Spleen (tissue), 11 donors: ENCODE measurements around the gene PACSIN1. TPM values are rescaled to one million over a fixed set of nuclear protein-coding genes. Genes with fewer than 3 reads are reported as not detected.

Experiments used
- DNase-seq: peaks from one replicate; pipeline ENCODE4 v3.0.0-alpha.2; 2020
- H3K27ac ChIP-seq, 8 donors: fragments of 200-600 bp; sonication (generic) in 7 of 8; 1 replicate in 4 of 8; 2 replicates in 4 of 8; pipeline versions ENCODE4 v1.5.0 to v1.8.0; 2016 to 2021; ENCODE audit warnings: inconsistent platforms in 4 of 8, mild to moderate bottlenecking in 4 of 8, moderate library complexity in 1 of 8
- H3K27me3 ChIP-seq, 7 donors: fragments of 200-600 bp; sonication (generic) in 6 of 7; replicated peaks in 1 of 7; 1 replicate in 4 of 7; 2 replicates in 3 of 7; pipeline versions ENCODE4 v1.5.0 to v1.8.0; 2016 to 2021; ENCODE audit warnings: inconsistent platforms in 3 of 7, mild to moderate bottlenecking in 1 of 7
- H3K36me3 ChIP-seq, 6 donors: fragments of 200-600 bp; sonication (generic) in 5 of 6; 1 replicate in 4 of 6; 2 replicates in 2 of 6; pipeline versions ENCODE4 v1.5.0 to v1.8.0; 2016 to 2021; ENCODE audit warnings: inconsistent platforms in 2 of 6
- H3K4me1 ChIP-seq, 6 donors: fragments of 200-600 bp; sonication (generic) in 5 of 6; 1 replicate in 3 of 6; 2 replicates in 3 of 6; pipeline versions ENCODE4 v1.5.0 to v1.8.0; 2016 to 2021; ENCODE audit warnings: inconsistent platforms in 3 of 6
- H3K4me3 ChIP-seq, 8 donors: fragments of 200-600 bp; sonication (generic) in 7 of 8; 1 replicate in 4 of 8; 2 replicates in 4 of 8; pipeline versions ENCODE4 v1.5.0 to v1.8.0; 2016 to 2021; ENCODE audit warnings: inconsistent platforms in 4 of 8, mild to moderate bottlenecking in 4 of 8, moderate library complexity in 2 of 8
- H3K9me3 ChIP-seq, 8 donors: fragments of 200-600 bp; sonication (generic) in 7 of 8; 1 replicate in 4 of 8; 2 replicates in 4 of 8; pipeline versions ENCODE4 v1.5.0 to v1.8.0; 2016 to 2021; ENCODE audit warnings: inconsistent platforms in 4 of 8
- POLR2A ChIP-seq, 3 donors: fragments of 450-650 bp; IDR thresholded peaks; one replicate each; pipeline ENCODE4 v1.5.1; 2017; ENCODE audit warnings: antibody characterized with exemption in 3 of 3, mild to moderate bottlenecking in 1 of 3
- POLR2AphosphoS5 ChIP-seq, 3 donors: sonication (generic); formaldehyde crosslinking; IDR thresholded peaks; one replicate each; pipeline ENCODE4 v1.5.1; 2017; ENCODE audit warnings: antibody characterized with exemption in 3 of 3
- WGBS, 5 donors: extraction: QIAGEN DNeasy Blood & Tissue Kit in 3 of 5; methylation state at CpG; one replicate each; pipeline versions ENCODE4 v1.1.5 to v1.1.7; 2013 to 2018; 5-methylcytosine and 5-hydroxymethylcytosine counted together
- intact Hi-C: fragments of 100-400 bp; cut with DNase I; formaldehyde crosslinking; loops from one replicate; pipeline ENCODE4 v1.15.0; 2023; ENCODE audit warnings: low total_unique reads
- polyA plus RNA-seq, 3 donors: library from polyadenylated mRNA; stranded (reverse); fragments of 200-250 nt; gene quantifications; one replicate each; pipeline ENCODE4 v1.2.1, GENCODE V29; 2013
- total RNA-seq, 7 donors: library from RNA; depleted of rRNA in 3 of 7; stranded (reverse); fragments of >200 nt in 3 of 7; fragmentation: NEBNext Ultra II Directional in 4 of 7; extraction: Animal tissue kit (Norgen Biotek cat#: 25700) in 4 of 7; gene quantifications; one replicate each; pipeline versions ENCODE4 v1.1.0 to v1.2.1, GENCODE V29; 2016 to 2021
- TF ChIP-seq, protein P1 (sequence below), 11 experiments: fragments of 200-600 bp in 7 of 11; fragments of 450-650 bp in 4 of 11; sonication (generic) in 4 of 11; IDR thresholded peaks in 8 of 11; conservative IDR thresholded peaks in 3 of 11; 1 replicate in 7 of 11; 2 replicates in 4 of 11; pipeline versions ENCODE4 v1.4.0 to v1.8.0; 2016 to 2021; ENCODE audit warnings: antibody characterized with exemption in 11 of 11, inconsistent platforms in 4 of 11, mild to moderate bottlenecking in 1 of 11
- donor health status: healthy with polysubstance abuse.
- donor health status: DM: no; HTN: no; CAD: no; lungs with moderate emphysema.
- donor health status: DM: no; HTN: no; CAD: no.
- donor health status: Bipolar disorder and iron deficiency.
- donor health status: healthy.
- donor health status: DM: no; HTN: no; CAD: no.
- donor health status: DM: yes; HTN: yes; CAD: no.

Gene PACSIN1
- total and polyA plus RNA-seq, 10 donors = 0.66 to 2.8 (median 1.3) TPM

DNA sequence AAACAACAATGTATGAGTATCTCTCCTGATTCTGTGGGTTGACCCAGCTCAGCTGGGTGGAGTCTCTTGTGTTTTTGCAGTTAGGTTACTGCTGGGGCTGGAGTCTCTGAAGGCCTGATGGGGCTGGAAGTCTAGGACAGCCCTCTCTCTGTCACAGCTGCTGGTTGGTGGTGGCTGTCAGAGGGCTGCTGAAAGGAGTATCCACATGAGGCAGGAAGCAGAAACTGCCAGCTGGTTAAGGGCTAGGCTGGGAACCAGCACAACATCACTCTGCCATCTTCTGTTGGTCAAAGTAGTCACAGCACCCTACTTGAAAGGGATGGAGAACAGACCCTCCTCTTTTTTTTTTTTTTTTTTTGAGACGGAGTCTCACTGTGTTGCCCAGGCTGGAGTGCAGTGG, 10.0 kb upstream of the PACSIN1 start:
- peak; percentile 32 for DNase-seq
- TF ChIP-seq, protein P1, sequence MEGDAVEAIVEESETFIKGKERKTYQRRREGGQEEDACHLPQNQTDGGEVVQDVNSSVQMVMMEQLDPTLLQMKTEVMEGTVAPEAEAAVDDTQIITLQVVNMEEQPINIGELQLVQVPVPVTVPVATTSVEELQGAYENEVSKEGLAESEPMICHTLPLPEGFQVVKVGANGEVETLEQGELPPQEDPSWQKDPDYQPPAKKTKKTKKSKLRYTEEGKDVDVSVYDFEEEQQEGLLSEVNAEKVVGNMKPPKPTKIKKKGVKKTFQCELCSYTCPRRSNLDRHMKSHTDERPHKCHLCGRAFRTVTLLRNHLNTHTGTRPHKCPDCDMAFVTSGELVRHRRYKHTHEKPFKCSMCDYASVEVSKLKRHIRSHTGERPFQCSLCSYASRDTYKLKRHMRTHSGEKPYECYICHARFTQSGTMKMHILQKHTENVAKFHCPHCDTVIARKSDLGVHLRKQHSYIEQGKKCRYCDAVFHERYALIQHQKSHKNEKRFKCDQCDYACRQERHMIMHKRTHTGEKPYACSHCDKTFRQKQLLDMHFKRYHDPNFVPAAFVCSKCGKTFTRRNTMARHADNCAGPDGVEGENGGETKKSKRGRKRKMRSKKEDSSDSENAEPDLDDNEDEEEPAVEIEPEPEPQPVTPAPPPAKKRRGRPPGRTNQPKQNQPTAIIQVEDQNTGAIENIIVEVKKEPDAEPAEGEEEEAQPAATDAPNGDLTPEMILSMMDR (IDR thresholded peaks at IDR 0.05 in 8 of 11, conservative IDR thresholded peaks at IDR 0.05 in 3 of 11) = no peak
- no peak for TF ChIP-seq POLR2A (IDR thresholded peaks at IDR 0.05)
- no peak for TF ChIP-seq POLR2AphosphoS5 (IDR thresholded peaks at IDR 0.05)
- Histone ChIP-seq H3K27me3 (no peaks in the 10 kb centered on the region), H3K4me1 (no peaks in the 10 kb centered on the region), H3K4me3 (no peak overlapping the region), H3K9me3 (peaks cover 0 to 10% (median 6%) of the 10 kb centered on the region in 8 donors), H3K36me3 (no peaks in the 10 kb centered on the region), H3K27ac (no peak overlapping the region)
- WGBS, 5 donors = 67 to 100% (median 96%) methylated on average over 1 of the region's 1 CpG; no CpG with 5 or more reads in 1 of the 5 donors
- intact Hi-C loops = no loop called here

GRCh38 chr6:34457382-34457741, 8.5 kb upstream of the PACSIN1 start:
- peak; percentile 59 for DNase-seq
- 63 to 80% (median 70%) methylated on average over 1 to 2 of the region's 2 CpGs; no CpG with 5 or more reads in 1 of the 5 donors for WGBS, 5 donors
- H3K4me3 ChIP-seq = no peak overlapping the region
- no peaks in the 10 kb centered on the region for H3K36me3 ChIP-seq
- no peak overlapping the region for H3K27ac ChIP-seq
- intact Hi-C loops = no loop called here
- H3K27me3 ChIP-seq = no peaks in the 10 kb centered on the region
- TF ChIP-seq POLR2AphosphoS5 (IDR thresholded peaks at IDR 0.05) = no peak
- TF ChIP-seq, protein P1 (IDR thresholded peaks at IDR 0.05 in 8 of 11, conservative IDR thresholded peaks at IDR 0.05 in 3 of 11) = no peak
- TF ChIP-seq POLR2A (IDR thresholded peaks at IDR 0.05) = no peak
- no peaks in the 10 kb centered on the region for H3K9me3 ChIP-seq
- no peaks in the 10 kb centered on the region for H3K4me1 ChIP-seq

DNA sequence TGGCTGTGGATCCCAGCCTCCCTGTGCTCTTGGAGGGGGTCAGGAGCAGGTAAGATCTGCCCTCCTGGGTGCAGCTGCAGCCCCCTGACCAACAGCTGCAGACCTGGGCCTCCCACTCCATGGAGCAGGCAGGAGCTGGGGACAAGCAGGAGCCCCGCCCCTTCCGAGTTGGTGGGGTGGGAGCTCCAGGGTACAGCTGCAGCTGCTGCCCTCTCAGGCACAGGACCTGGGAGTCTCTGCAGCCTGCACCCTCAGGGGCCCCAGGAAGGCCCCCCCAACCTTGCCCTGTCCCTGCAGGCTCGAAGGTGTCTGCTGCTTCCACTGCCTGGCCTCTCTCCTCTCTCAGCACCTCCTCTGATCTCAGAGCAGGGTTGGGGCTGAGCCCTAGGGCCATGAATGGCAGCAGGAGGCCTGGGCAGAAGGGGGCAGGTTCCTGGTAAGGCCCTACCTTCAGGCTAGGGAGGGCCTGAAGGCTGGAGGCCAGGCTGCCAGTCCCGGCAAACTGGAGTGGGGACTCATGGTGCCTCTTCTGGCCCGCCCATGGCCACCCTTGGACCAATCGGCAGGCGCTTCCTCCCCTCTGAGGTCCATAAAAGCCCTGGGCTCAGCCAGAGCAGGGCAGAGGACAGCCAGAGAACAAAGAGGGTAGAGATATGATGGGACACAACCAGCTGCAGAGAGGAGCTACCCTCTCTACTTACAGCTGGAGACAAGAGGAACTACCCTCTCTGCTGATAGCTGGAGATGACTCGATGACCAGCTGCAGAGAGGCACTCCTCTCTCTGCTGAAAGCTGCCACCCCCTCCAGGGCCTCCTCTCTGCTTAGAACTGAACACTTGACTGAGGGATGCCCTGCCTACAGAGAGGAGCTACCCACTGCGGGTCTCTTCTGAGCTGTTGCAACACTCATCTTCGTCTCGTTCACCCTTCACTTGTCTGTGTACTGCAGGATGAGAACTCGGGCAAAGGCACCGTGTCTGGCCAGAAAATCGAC, 7.8 kb upstream of the PACSIN1 start:
- no peak overlapping the region for H3K27ac ChIP-seq
- no peak overlapping the region for H3K4me3 ChIP-seq
- H3K4me1 ChIP-seq = no peaks in the 10 kb centered on the region
- 77 to 91% (median 83%) methylated on average over 12 to 14 of the region's 14 CpGs for WGBS, 5 donors
- H3K27me3 ChIP-seq = peaks cover 0 to 5% (median 0%) of the 10 kb centered on the region in 7 donors
- intact Hi-C loops = no loop called here
- TF ChIP-seq POLR2AphosphoS5 (IDR thresholded peaks at IDR 0.05) (no peak), POLR2A (IDR thresholded peaks at IDR 0.05) (no peak)
- TF ChIP-seq, protein P1 (IDR thresholded peaks at IDR 0.05 in 8 of 11, conservative IDR thresholded peaks at IDR 0.05 in 3 of 11) = no peak
- no peaks in the 10 kb centered on the region for H3K36me3 ChIP-seq
- no peaks in the 10 kb centered on the region for H3K9me3 ChIP-seq
- DNase-seq = peak; percentile 61
